Erythroblast (primary cell): ENCODE results near the gene MAST4.

Source experiments
- GATA1 ChIP-seq: IDR thresholded peaks from 2 replicates; pipeline ENCODE4 v1.6.1; 2011; ENCODE audit warnings: low read depth, mild to moderate bottlenecking, control low read depth, low read length, moderate library complexity
- POLR2A ChIP-seq: IDR thresholded peaks from 2 replicates; pipeline ENCODE4 v1.6.1; 2011; ENCODE audit warnings: mild to moderate bottlenecking, low read length

GRCh38 chr5:67198917-67199316 is 602.7 kb downstream of the MAST4 start:
- TF ChIP-seq POLR2A (no peak), GATA1 (no peak)
